D721Med (cell line): ENCODE results near the gene BMPR1A.

Experiments
- DNase-seq: peaks from one replicate; pipeline ENCODE4 v3.0.0; 2011; ENCODE audit warnings: low spot score; ENCODE audit not compliant: insufficient read length
- FAIRE-seq: peaks from 2 replicates; lab custom pipeline; 2011; peaks lifted over from hg19 to GRCh38; lab: Jason Lieb, UNC
- CTCF ChIP-seq: IDR thresholded peaks from 2 replicates; pipeline ENCODE4 v1.5.1; 2012; ENCODE audit warnings: mild to moderate bottlenecking, control low read depth; ENCODE audit not compliant: insufficient read depth; ENCODE audit errors: missing control alignments

Gene BMPR1A

GRCh38 chr10:86942441-86943315, 186.3 kb downstream of the BMPR1A start:
- DNase-seq (no peak), FAIRE-seq (no peak)
- TF ChIP-seq CTCF = no peak

- no peak for DNase-seq
- FAIRE-seq = no peak
- no peak for TF ChIP-seq CTCF
These were observed 187.1 kb downstream of the BMPR1A start for GRCh38 chr10:86943316-86944030.

GRCh38 chr10:86944031-86944419, 187.6 kb downstream of the BMPR1A start:
- FAIRE-seq = no peak
- DNase-seq = no peak
- no peak for TF ChIP-seq CTCF

GRCh38 chr10:86944471-86944870, 188.1 kb downstream of the BMPR1A start:
- FAIRE-seq (no peak), DNase-seq (no peak)
- no peak for TF ChIP-seq CTCF

- FAIRE-seq (no peak), DNase-seq (no peak)
- no peak for TF ChIP-seq CTCF
These were observed 188.5 kb downstream of the BMPR1A start for GRCh38 chr10:86944907-86945306.

- no peak for FAIRE-seq
- TF ChIP-seq CTCF = peak; percentile 25
These were observed 189.2 kb downstream of the BMPR1A start for GRCh38 chr10:86945361-86946212.

More at GRCh38 chr10:86945361-86946212, 189.2 kb downstream of the BMPR1A start:
- no peak for DNase-seq
